NCI-H510A (cell line): ENCODE results near the gene GPR180.

Experiments used
- DNase-seq: peaks from one replicate; lab custom pipeline; 2025; lab: John Stamatoyannopoulos, UW

Gene GPR180

DNA sequence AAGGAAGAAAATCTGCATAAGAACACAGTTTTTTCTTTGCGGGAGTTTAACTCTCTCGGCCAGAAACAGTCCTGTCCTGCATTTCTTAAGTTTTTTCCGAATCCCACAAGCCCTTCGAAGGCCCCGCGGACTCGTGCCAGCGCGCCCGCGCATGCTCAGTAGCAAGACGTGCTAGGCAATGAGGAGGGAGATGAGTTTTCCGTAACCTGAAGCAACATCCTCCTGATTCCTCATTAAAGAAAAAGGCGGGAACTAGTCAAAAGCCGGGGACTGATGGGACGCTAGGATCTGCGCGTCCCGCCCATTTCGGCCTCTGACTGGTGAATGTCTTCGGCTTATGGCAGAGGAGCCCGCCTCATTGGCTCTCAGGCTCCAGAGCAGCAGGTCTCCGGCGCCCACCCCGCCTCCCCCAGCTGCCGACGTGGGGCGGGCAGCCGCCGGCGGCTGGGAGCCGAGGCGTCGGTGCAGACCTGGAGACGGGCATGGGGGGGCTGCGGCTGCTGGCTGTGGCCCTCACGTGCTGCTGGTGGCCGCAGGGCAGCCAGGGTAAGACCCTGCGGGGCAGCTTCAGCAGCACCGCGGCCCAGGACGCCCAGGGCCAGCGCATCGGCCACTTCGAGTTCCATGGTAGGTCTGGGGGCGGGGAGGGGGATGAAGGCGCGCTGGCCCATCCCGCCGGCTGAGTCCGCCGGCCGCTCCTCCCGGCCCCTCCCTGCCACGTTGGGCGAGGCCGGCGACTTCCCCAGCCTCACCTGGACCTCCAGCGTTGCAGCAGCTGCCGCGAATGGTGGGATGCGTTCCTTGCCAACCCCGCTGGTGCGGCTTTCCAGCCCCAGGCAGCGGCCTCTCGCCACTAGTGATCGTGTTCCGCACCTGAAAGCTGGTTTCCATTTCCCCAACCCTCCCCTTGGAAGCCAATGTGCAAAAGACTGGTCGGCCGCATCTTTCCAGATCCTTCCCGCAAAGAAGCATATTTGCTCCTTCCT is at the start of gene GPR180:
GPR180 (plus strand) TSS at position 412 of the 986 bp plus-strand sequence; CDS start at position 483, 71 bp downstream.
- DNase-seq = peak; percentile 99

DNA sequence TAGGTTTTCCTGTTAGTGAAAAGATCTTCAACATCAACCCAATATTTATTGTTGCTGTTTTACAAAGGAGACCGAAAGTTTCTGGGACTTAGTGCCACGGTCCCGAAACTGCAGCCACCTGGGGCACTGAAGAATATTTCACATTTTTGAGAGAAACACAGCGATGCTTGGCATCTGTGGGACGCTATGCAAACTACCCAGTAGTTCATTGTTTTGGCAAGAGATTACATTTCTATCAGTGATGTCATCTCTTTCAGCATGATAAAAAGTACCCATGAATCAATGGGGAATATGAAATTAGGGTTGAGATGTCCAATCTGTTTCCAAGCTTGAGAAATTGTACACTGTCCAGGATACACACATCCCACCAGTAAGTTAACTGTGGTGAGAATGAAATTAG is 49.6 kb upstream of the GPR180 start:
- no peak for DNase-seq

DNA sequence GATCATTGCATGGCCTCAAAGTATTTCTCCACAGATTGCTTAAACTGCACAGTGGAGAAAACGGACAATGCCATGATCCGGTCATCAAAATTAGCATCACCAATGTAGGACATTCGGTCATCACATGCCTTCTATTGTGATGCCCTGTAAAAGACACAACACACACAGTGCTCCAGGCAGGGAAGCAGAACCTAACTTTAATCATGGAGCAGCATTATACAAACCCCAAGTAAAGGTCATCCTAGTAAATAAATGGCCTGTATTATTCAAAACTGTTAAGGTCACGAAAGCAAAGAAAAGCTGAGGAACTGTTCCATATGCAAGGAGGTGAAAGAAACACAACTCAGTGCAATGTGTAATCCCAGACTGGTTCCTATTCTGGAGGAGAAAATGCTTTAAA is 47.9 kb upstream of the GPR180 start:
- DNase-seq = no peak

DNA sequence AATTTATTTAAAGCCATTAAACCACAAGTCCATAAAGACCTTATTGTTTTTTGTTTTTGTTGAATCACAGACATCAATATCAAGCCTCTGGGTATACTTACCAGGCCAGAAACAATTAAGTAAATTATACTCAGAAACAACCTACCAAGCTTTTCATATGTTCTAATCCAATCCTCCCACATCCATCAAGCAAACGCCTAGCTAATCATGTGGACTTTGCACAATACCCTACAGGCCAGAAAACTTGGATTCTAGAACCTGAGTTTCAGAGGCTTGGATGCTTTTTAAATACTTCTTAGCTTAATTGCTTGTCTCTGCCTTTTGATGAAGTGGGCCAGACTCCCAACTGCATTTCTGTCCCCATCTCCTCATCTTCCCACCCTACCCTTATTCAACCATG is 45.6 kb upstream of the GPR180 start:
- DNase-seq = no peak

DNA sequence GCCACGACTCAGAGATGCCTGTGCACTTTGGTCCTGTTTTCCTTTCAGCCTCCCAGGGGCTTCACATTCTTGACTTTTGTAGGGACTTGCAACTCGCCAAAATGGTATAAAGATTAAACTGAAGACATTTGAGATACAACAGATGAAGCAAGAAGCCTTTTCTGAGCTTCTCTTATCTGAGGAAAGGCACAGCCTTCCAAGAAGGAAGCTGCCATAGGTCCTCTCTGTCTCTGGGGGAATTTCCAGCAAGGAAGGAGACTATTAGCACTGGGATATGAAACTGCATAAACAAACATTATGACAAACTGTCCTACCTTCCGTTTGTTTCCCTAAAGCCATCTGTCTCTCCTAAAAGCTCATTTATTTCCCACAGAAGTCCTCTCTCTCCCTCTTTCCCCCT is 45.0 kb upstream of the GPR180 start:
- DNase-seq = no peak

DNA sequence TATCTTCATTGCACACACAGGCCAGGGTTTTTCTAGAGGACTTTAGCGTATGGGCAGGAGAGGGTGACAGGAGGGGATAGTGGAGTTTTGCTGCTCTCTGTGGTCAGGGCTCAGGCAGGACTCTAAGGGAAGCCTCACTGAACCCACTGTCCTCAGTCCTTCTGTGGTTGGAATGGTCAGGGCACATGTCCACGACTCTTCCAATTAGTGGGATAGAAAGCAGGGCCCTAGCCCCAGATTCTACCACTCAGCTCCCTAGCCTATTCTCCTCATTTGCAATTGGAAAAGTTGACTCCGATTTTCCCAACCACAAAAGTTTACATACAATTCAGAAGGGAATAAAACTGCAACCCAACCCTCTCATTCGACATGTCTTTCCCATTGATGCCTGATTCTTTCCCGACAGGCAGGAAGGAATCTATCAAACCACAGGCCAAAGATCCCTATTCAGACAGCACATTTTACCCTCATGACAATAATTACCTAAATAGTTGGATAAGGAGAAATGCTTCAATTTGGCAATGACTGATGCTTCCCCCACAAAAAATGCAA is 43.9 kb upstream of the GPR180 start:
- no peak for DNase-seq

DNA sequence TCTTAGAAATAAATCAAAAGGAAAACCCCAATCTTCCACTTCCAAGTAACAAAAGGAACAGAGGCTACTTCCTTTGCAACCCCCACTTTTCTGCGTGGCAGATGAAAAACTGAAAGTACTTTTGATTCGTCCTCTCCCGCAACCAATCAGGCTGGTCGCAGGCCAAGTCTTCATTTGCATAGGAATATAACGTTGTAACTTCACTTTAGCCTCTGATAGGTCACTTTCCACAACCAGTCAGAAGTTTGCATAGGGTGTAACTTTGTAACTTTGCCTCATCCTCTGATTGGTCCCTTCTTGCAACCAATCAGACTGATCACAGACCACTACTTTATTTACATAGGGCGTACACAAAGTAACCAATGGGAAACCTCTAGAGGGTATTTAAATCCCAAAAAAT is 42.9 kb upstream of the GPR180 start:
- DNase-seq = no peak

DNA sequence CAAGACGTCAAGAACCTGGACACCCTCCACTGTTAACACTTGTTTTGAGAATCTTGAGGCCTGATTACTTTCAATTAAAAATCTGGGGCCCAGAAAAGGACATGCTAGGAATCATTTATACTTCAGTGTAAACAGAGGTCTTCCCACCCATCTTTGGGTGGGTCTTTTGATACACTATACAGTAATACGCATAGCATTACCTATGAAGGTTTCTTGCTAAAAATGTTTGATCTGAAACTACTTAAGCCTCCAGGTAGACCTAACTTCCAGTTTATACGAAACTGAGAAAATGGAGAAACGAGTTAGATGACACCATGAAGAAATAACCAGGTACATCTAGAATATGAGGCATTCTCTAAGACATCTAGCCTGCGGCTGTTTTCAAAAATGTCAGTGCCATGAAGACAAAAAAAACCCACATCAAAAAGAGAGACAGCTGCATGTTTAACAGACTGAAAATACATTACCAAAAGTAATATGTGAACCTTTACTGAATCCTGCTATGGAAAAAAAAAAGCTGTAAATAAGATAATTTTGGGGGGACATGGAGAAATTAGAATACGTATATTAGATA is 42.3 kb upstream of the GPR180 start:
- no peak for DNase-seq

DNA sequence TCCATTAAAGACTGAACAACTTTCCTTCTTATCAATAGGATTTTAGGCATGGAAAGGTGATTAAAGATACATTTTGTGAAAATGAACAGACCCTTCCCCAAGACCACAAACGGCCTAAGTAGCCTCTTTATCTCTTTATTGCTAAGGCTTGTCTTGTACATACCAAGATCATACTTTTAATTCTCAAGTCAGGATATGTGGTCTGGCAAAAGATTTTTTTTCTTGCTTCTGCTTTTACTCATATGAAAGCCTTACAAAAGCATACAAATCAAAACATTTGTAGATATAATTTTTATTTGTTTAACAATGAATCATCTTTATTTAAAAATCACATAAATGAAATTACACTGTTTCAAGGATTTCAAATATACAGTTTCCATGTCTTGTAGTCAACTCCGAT is 41.5 kb upstream of the GPR180 start:
- no peak for DNase-seq

DNA sequence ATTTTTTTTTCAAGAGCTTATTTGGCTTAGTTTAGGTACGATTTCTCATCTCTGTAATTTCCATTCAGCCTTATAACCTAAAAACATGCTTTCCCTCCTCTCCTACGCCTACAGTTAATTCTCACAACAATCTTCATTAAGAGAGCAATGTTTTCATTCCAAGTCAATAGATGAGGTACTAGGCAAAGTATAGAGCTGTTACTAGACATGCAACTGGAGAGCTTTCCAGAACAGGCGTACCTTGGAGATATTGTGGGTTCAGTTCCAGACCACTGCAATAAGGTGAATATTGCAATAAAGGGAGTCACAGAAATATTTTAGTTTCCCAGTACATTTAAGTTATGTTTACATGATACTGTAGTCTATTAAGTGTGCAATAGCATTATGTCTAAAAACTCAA is 40.5 kb upstream of the GPR180 start:
- no peak for DNase-seq

DNA sequence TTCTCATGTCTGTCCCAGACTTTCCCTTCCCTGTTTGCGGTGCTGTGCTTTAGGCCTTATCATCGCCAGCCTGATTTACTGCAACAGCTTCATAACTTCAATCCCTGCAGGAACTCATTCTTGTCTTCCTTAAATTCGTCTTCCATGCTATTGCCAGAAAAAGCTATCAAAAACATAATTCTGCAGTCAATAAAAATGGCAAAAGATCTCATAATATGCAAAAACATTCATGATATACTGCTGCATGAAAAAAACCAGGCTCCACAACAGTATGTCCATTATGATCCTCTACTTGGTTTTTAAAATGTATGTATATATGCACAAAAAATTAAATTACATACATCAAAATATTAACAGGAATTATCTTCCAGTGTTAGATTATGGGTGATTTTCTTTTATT is 34.1 kb upstream of the GPR180 start:
- no peak for DNase-seq

DNA sequence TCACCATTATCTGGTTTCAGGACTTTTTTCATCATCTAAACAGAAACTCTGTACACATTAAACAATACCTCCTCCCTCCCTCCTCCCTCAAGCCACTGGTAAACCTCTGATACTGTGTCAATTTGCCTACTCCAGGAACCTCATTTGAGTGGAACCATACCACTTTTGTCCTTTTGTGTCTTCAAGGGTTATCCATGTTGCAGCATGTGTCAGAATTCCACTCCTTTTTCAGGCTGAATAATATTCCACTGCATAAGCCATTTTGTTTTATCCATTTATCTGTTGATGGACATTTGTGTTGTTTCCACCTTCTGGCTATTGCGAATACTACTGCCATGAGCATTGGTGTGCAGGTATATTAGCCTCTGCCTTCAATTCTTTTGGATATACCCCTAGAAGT is 33.2 kb upstream of the GPR180 start:
- no peak for DNase-seq

DNA sequence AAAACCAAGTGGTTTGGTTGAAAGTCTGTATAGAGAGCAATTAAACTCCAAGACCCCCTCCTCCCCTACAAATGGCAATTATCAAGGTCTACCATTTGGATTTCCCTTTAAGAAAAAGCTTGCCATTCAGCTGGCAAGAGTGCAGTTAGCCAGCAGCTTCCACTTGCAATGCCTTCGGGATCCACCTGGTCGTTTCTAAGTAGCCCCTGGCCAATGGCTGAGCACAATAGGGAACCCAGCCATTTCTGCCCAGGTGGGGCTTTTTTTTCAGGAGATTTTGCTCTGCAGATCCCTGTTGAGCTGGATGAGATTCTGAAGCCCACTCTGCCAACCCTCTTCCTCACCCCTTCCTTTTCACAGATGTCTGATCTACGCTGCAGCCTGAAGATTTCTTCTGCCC is 32.0 kb upstream of the GPR180 start:
- no peak for DNase-seq

DNA sequence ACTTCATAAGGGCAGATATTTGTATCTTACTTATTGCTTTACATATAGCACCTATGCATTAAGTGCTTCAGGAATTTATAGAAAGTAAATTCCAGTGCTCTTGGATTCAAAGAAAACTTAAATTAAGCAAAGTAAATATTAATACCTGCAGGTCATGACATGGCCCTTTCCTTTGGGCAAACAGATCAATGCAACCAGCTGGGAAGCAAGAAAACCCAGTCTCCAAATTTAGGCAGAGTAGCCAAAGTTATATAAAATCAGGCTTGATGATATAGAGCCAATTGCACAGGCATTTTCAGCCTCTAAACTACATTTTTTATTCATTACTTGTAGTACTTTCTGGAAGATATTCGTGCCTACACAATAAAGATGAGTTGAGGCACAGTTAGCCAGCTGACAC is 22.6 kb upstream of the GPR180 start:
- DNase-seq = no peak

DNA sequence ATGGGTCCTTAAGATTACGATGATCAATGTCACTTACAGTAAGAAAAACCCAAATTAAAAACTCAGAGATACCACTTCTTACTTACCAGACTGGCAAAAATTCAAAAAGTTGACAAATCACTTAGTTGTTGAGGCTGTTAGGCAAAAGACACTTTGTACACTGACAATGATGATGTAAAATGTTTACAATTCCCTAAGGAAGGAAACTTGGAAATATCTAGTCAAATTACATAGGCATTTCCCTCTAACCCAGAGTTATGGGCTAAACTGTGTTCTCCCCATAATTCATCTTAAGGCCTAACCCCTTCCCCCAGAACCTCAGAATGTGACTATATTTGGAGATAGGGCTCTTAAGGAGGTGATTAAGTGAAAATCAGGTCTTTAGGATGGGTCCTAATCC is 17.7 kb upstream of the GPR180 start:
- no peak for DNase-seq

DNA sequence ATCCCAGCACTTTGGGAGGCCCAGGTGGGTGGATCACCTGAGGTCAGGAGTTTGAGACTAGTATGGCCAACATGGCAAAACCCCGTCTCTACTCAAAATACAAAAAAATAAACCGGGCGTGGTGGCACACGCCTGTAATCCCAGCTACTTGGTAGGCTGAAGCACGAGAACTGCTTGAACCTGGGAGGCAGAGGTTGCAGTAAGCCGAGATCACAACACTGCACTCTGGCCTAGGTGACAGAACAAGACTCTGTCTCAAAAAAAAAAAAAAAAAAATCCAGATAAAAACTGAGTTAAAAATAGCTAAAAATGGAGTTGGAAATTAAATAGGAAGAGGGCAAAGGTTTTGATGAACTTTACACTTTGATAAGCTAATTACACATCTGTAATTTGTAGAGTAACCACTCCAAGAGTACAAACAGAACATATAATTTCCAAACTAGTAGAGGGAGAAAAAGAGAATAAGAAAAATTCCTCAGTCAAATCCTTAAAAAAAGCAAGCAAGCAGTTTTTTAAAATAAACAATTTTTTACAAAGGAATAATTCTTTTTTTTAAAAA is 16.0 kb upstream of the GPR180 start:
- DNase-seq = no peak

DNA sequence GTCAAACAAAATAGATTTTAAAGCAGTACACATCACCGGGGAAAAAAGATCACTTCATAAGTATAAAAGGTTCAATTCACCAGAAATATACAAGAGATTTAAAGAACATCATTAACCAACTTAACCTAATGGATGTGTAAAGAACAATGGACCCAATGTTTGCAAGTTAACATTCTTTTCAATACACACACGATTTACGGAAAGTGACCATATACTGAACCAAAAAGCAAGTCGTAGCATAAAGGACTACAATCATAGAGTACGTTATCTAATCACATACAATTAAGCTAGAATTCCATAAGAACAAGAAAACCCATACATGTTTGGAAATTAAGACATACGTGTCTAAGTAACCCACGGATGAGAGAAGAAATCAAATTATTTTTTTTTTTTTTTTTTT is 15.3 kb upstream of the GPR180 start:
- no peak for DNase-seq

DNA sequence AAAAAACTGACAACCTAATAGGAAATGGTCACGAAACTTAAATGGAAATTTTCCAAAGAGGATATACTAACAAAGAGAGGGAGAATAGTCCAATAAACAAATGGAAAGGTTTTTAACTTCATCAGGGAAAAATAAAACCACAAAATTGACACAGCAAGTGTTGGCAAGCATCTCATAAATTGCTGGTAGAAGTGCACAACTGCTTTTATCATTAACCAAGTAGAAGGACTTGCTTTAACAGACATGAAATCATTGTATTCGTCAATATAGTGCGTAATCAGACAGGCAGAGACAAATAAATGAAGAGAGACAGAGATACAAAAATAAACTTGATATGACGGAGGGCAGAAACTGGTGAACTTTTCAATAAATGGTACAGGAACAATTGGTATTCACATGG is 13.1 kb upstream of the GPR180 start:
- no peak for DNase-seq

DNA sequence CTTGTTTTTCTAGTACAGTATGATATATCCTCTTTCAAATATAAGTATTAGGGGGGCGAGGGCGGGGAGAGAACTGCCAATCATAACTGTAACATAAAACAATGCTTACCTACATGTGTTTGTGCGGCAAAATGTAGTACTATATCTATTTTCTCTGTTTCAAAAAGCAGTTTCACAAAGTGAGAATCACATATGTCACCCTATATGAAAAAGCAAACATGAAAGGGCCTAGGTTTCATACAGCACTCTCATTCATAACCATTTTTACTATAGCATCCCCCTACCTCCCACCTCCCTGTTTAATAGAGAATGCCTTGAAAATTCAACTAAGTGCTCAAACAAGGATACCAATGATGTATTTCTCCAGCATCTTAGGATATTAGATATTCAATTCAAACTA is 10.9 kb upstream of the GPR180 start:
- DNase-seq = no peak

DNA sequence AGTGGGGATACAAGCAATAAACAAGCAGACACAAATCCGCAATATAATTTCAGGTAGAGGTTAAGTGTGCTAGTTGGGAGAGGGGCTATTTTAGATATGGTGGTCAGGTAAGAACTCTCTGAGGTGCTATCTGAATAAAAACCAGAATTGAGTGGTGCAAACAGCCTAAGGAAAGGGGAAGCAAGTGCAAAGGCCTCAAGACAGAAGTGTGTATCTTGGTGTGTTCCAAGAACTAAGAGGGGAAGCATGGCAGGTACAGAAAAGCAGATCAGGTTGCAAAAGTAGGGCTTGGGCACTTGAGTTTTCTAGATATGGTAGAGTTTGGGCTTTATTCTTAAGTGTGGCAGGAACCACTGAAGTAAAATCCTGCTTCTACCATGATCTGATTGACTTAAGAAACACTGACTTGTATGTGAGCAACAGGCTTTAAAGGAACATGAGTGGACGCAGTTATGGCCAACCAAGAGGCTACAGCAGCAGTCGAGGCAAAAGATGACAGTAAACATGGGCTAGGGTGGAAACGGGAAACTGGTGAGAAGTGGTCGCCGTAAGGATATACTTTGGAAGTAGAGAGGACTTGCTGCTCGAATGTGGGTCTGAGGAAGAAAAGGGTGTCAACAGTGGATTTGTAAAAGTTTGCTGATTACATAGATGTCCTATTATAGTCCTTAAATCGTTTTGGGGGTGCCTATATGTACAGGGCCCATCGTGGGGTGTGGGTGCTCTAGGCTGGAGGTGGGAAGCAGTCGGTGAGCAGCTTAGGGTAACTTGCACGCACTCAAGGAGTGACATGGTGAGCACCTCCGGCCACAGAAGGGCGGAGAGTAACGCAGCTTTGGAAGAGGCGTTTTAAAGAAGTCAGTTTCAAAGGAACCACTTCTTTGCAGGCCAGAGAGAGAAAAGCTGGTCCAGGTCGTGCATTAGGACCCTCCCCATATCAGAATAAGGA is 6.4 kb upstream of the GPR180 start:
- no peak for DNase-seq

DNA sequence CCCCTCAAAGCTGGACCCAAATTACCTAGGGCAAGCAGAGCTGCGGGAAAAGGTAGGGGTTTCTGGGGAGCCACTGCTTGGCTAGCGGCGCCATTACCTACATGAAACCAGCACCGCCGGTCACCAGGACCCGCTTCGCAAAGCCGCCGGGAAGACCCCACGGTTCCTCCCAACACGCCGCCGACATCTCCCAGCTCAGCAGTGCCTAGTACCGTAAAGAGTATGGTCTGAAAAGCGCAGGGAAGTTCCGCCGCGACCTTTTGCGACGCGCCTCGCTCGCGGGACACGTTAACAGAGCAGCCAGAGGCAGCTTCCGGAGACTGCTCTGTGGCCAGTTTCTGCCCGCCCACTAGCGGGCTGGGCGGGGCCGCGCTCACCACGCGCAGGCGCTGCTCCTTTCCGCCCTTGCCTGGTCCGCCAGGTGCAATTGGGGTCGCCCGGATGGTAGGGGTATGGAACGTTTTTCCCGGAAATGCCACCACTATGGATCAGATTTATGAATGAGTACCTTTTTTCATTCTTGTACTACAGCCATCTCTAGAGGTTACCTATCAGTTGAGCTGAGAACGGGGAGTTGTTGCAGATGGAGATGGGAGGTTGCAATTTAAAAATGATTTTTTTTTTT is 5.6 kb upstream of the GPR180 start, which contains the start of gene TGDS:
TGDS (minus strand) TSS at position 203 of the 625 bp plus-strand sequence; CDS start at position 187, 16 bp downstream.
- DNase-seq = peak; percentile 82
